ENCODE measurements around the gene MXRA7.

DNA sequence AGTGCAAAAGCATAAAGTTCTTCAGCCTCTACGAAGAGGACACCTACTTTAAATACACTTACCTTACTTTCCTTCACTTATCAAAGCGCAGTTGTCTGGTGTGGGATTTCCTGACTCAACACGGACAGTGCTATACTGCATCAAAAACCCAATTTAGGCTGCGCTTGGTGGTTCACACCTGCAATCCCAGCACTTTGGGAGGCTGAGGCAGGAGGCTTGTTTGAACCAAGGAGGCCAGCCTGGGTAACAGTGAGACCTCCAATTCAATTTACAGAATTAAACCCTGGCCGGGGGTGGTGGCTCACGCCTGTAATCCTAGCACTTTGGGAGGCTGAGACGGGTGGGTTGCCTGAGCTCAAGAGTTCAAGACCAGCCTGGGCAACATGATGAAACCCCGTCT is 11.5 kb upstream of the MXRA7 start:
- TF ChIP-seq POLR2A (IDR thresholded peaks at IDR 0.05), result no peak
- TF ChIP-seq, protein P1, sequence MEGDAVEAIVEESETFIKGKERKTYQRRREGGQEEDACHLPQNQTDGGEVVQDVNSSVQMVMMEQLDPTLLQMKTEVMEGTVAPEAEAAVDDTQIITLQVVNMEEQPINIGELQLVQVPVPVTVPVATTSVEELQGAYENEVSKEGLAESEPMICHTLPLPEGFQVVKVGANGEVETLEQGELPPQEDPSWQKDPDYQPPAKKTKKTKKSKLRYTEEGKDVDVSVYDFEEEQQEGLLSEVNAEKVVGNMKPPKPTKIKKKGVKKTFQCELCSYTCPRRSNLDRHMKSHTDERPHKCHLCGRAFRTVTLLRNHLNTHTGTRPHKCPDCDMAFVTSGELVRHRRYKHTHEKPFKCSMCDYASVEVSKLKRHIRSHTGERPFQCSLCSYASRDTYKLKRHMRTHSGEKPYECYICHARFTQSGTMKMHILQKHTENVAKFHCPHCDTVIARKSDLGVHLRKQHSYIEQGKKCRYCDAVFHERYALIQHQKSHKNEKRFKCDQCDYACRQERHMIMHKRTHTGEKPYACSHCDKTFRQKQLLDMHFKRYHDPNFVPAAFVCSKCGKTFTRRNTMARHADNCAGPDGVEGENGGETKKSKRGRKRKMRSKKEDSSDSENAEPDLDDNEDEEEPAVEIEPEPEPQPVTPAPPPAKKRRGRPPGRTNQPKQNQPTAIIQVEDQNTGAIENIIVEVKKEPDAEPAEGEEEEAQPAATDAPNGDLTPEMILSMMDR (IDR thresholded peaks at IDR 0.05), result no peak
